Measurements from ENCODE around the gene SLC34A1. TPM values are rescaled to one million over a fixed set of nuclear protein-coding genes. Genes with fewer than 3 reads are reported as not detected.
"Not testable (repeated sequence)": the region's sequence is repeated elsewhere in the genome, so short reads cannot be mapped to it uniquely, and the experiment has no call there.

The SLC34A1 gene
- total and polyA plus RNA-seq, 2 of the 4 experiments (the other 2 are of a cell fraction), result not detected

GRCh38 chr5:177339107-177339638, 45.1 kb upstream of the SLC34A1 start:
- Histone ChIP-seq H3K79me1 (ENCODE audit: low read depth in 1 of 2, low read length in 2 of 2) (peaks cover 21 to 35% of the 10 kb centered on the region in 2 experiments), H2AK9ac (replicated peaks; ENCODE audit: low read depth, low read length, poor library complexity) (no peak overlapping the region), H3K56ac (ENCODE audit: extremely low read depth, insufficient read depth, low read length) (no peak overlapping the region), H4K20me1 (ENCODE audit: insufficient read depth, low read length) (peaks cover 18% of the 10 kb centered on the region; the same call in 1 of the 2 replicates), H3K9ac (ENCODE audit: low read depth, low read length) (no peak overlapping the region), H3K27me3 (ENCODE audit: control insufficient read depth, insufficient read depth, low read length) (no peaks in the 10 kb centered on the region), H3K18ac (ENCODE audit: low read depth, low read length) (no peak overlapping the region), H3K36me3 (ENCODE audit: control insufficient read depth, insufficient read depth, low read length) (peaks cover 54% of the 10 kb centered on the region), H3K4me1 (ENCODE audit: control insufficient read depth, insufficient read depth, low read length) (no peaks in the 10 kb centered on the region), H2AK5ac (ENCODE audit: low read depth, low read length) (no peak overlapping the region), H4K8ac (ENCODE audit: low read depth in 2 of 2, low read length in 2 of 2) (no peak overlapping the region), H3K4me3 (ENCODE audit: insufficient read depth, low read depth, low read length) (no peak overlapping the region), H2BK15ac (ENCODE audit: low read depth, low read length) (no peak overlapping the region), H2AFZ (replicated peaks; ENCODE audit: low read length, poor library complexity) (no peak overlapping the region), H3K4ac (ENCODE audit: low read depth, low read length) (no peak overlapping the region), H4K5ac (ENCODE audit: low read depth, low read length) (no peak overlapping the region), H2BK20ac (ENCODE audit: low read depth, low read length) (no peak overlapping the region), H3K9me1 (ENCODE audit: insufficient read depth, low read length) (peaks cover 8% of the 10 kb centered on the region; the same call in 1 of the 2 replicates), H2BK5ac (ENCODE audit: low read depth, low read length, poor library complexity, severe bottlenecking) (no peak overlapping the region), H4K91ac (ENCODE audit: insufficient read depth, low read depth, low read length) (no peak overlapping the region), H3K9me3 (ENCODE audit: control insufficient read depth, insufficient read depth, low read length) (no peaks in the 10 kb centered on the region), H2BK120ac (ENCODE audit: low read depth, low read length) (no peak overlapping the region), H3K14ac (replicated peaks; ENCODE audit: low read depth, low read length) (no peak overlapping the region), H3K23ac (ENCODE audit: low read depth, low read length) (no peak overlapping the region), H3K27ac (ENCODE audit: insufficient read depth, low read length) (no peak overlapping the region), H3K4me2 (ENCODE audit: low read depth, low read length) (no peak overlapping the region)
- TF ChIP-seq POLR2A (IDR thresholded peaks at IDR 0.05; ENCODE audit: low read depth, low read length) (no peak), RCOR1 (IDR thresholded peaks at IDR 0.05; ENCODE audit: insufficient replicate concordance, low read length) (no peak), MXI1 (IDR thresholded peaks at IDR 0.05; ENCODE audit: borderline replicate concordance, low read depth, low read length) (no peak), FOS (IDR thresholded peaks at IDR 0.05; ENCODE audit: low read depth, low read length) (no peak)
- TF ChIP-seq, protein P1, sequence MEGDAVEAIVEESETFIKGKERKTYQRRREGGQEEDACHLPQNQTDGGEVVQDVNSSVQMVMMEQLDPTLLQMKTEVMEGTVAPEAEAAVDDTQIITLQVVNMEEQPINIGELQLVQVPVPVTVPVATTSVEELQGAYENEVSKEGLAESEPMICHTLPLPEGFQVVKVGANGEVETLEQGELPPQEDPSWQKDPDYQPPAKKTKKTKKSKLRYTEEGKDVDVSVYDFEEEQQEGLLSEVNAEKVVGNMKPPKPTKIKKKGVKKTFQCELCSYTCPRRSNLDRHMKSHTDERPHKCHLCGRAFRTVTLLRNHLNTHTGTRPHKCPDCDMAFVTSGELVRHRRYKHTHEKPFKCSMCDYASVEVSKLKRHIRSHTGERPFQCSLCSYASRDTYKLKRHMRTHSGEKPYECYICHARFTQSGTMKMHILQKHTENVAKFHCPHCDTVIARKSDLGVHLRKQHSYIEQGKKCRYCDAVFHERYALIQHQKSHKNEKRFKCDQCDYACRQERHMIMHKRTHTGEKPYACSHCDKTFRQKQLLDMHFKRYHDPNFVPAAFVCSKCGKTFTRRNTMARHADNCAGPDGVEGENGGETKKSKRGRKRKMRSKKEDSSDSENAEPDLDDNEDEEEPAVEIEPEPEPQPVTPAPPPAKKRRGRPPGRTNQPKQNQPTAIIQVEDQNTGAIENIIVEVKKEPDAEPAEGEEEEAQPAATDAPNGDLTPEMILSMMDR (conservative IDR thresholded peaks at IDR 0.05; ENCODE audit: low read depth, low read length), result no peak
- intact Hi-C loops (cut with micrococcal nuclease), result no loop called here
- ATAC-seq (ENCODE audit: low read depth) (no peak), DNase-seq (no peak)
- in situ Hi-C loops (cut with MboI; ENCODE audit: low sequenced_read_pairs), result no loop called here
- dilution Hi-C loops (cut with HindIII; ENCODE audit: low sequenced_read_pairs, unreplicated experiment), result no loop called here
- ChIA-PET POLR2A (ENCODE audit: unreplicated experiment) (no interaction called here), CTCF (no interaction called here)
- BruUV-seq (replicated peaks), result no TSS peak
- WGBS, 2 experiments (ENCODE audit: extremely low coverage in 2 of 2, insufficient read length in 1 of 2), result 95% methylated on average over 4 of the region's 11 CpGs; no CpG with 5 or more reads in 1 of the 2 experiments

DNA sequence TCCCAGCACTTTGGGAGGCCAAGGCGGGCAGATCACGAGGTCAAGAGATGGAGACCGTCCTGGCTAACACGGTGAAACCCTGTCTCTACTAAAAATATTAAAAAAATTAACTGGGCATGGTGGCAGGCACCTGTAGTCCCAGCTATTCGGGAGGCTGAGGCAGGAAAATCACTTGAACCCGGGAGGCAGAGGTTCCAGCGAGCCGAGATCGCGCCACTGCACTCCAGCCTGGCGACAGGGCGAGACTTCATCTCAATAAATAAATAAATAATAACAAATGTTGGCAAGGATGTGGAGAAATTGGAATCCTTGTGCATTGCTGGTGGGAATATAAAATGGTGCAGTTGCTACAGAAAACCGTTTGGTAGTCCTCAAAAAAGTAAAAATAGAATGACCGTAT, 41.2 kb upstream of the SLC34A1 start:
- H3K27ac ChIP-seq (ENCODE audit: insufficient read depth, low read length); DNase-seq; H3K9ac ChIP-seq (ENCODE audit: low read depth, low read length); dilution Hi-C loops (cut with HindIII; ENCODE audit: low sequenced_read_pairs, unreplicated experiment); H3K27me3 ChIP-seq (ENCODE audit: control insufficient read depth, insufficient read depth, low read length); H2AFZ ChIP-seq (replicated peaks; ENCODE audit: low read length, poor library complexity); H3K4me3 ChIP-seq (ENCODE audit: insufficient read depth, low read depth, low read length); H3K4ac ChIP-seq (ENCODE audit: low read depth, low read length); H4K91ac ChIP-seq (ENCODE audit: insufficient read depth, low read depth, low read length); BruUV-seq (replicated peaks); H2BK120ac ChIP-seq (ENCODE audit: low read depth, low read length); H2BK20ac ChIP-seq (ENCODE audit: low read depth, low read length); H3K18ac ChIP-seq (ENCODE audit: low read depth, low read length); ATAC-seq (ENCODE audit: low read depth); intact Hi-C loops (cut with micrococcal nuclease); H4K5ac ChIP-seq (ENCODE audit: low read depth, low read length); H3K14ac ChIP-seq (replicated peaks; ENCODE audit: low read depth, low read length); H2AK9ac ChIP-seq (replicated peaks; ENCODE audit: low read depth, low read length, poor library complexity); POLR2A ChIA-PET (ENCODE audit: unreplicated experiment); H2BK15ac ChIP-seq (ENCODE audit: low read depth, low read length); CTCF ChIA-PET; H3K4me2 ChIP-seq (ENCODE audit: low read depth, low read length); H2AK5ac ChIP-seq (ENCODE audit: low read depth, low read length); in situ Hi-C loops (cut with MboI; ENCODE audit: low sequenced_read_pairs); H2BK5ac ChIP-seq (ENCODE audit: low read depth, low read length, poor library complexity, severe bottlenecking); H3K23ac ChIP-seq (ENCODE audit: low read depth, low read length); H3K56ac ChIP-seq (ENCODE audit: extremely low read depth, insufficient read depth, low read length); H4K8ac ChIP-seq (ENCODE audit: low read depth in 2 of 2, low read length in 2 of 2); H3K4me1 ChIP-seq (ENCODE audit: control insufficient read depth, insufficient read depth, low read length); H3K9me3 ChIP-seq (ENCODE audit: control insufficient read depth, insufficient read depth, low read length): not testable (repeated sequence)
- H3K36me3 ChIP-seq (ENCODE audit: control insufficient read depth, insufficient read depth, low read length), result peaks cover 20% of the 10 kb centered on the region
- H3K79me1 ChIP-seq (ENCODE audit: low read depth in 1 of 2, low read length in 2 of 2), result peaks cover 41 to 55% of the 10 kb centered on the region in 2 experiments
- no CpG with 5 or more reads among the region's 14 CpGs for WGBS, 2 experiments (ENCODE audit: extremely low coverage in 2 of 2, insufficient read length in 1 of 2)
- peaks cover 12% of the 10 kb centered on the region; the same call in 1 of the 2 replicates for H3K9me1 ChIP-seq (ENCODE audit: insufficient read depth, low read length)
- H4K20me1 ChIP-seq (ENCODE audit: insufficient read depth, low read length), result peaks cover 22% of the 10 kb centered on the region; the same call in 1 of the 2 replicates

Data from IMR-90 (cell line).